HG03139 (cell line): Measurements from ENCODE around the gene ZMIZ1.

Experiments
- ATAC-seq: cut with Tn5 transposase; IDR thresholded peaks from one replicate; pipeline ENCODE4 v1.9.1; 2021; ENCODE audit not compliant: unreplicated experiment

Gene ZMIZ1

DNA sequence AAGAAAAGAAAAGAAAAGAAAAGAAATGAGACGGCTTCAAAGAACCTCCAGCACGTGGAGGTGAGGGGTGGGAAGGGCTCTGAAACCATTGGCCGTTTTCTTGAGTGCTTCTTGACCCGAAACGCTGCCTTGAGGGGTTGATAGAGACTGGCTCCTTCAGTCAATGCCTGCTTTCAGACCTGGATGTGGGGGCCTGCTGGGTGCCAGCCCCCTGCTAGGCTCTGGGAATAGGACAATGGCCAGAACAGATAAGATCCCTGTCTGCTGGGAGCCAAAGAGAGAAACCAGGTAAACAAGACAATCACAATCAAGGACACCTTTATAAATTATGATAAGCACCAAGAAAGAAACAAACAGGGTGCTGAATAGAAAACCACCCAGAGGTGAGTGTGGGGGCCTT is 27.7 kb downstream of the ZMIZ1 start:
- no peak for ATAC-seq

DNA sequence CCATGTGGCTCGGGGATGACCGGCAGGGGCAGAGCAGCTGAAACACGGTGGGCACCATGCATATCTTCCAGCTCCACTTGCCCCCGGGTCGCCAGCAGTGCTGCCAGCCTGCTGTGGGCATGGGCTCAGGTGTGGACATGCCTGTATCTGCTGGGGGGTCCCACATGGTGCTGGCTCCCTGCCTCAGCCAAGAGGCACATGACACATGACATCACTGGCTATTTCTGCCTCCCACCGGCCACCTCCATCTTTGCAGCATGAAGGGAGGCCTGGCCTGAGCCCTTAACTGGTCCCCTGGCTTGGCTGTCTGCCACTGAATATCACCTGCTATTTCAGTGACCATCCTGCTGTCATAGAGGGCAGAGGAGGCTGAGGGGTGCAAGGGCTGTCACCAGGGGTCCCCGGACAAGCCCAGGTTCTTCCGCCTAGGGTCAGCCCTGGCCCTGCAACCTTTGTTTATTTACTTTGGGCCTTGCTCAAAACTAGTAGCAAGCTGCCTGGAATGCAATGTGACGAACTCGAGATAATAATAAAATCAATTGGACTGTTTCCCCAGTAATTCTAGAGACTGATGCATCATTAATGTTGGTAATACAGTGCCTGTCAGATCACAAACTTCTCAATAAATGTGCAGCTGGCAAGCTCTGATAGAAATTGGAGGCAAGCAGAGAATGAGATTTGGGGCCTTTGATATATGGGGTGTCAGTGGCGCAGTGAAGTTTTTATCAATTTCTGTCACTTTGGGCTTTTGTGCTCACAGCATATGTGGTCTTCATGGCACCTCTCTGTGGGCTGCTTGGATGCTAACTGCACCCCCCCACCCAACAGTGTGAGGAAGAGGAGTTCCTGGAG is 28.5 kb downstream of the ZMIZ1 start:
- ATAC-seq: no peak

DNA sequence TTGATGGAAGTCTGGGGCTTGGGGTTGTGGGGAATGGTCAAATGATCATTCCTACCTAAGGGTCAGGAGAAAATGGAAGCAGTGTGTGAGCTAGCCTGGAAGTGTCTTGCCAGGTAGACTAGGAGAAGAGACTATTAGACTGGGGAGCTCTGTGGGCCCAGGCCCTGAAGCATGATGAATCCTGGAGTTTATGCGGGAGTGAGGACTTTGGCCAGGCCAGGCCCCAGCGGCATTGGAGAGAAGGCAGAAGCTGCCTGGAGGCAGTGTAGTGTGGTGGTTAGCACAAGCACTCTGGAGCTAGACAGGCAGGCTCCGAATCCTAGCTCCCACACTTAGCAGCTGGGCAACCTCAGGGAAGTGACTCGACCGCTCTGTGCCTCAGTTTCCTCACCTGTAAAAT is 29.3 kb downstream of the ZMIZ1 start:
- ATAC-seq: no peak

DNA sequence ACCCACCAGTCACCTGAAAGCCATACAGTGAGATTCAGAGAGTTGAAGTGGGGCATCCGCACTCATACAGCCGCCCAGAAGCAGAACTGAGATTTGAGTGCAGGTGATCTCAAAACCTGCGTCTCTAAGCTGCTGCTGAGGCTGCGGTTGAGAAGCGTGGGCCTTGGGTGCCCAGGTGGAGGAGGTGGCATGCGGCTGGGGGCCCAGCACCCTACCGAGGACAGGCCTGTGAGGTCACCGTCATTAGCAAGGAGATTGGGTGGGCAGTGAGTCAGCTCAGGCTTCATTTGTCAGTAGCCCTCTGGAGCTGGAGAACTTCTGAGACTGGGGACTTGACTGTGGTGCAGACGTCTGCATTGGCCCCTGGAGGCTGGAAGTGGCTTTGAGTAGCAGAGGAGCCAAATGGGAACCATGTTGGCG is 29.8 kb downstream of the ZMIZ1 start:
- peak; percentile 67 for ATAC-seq

DNA sequence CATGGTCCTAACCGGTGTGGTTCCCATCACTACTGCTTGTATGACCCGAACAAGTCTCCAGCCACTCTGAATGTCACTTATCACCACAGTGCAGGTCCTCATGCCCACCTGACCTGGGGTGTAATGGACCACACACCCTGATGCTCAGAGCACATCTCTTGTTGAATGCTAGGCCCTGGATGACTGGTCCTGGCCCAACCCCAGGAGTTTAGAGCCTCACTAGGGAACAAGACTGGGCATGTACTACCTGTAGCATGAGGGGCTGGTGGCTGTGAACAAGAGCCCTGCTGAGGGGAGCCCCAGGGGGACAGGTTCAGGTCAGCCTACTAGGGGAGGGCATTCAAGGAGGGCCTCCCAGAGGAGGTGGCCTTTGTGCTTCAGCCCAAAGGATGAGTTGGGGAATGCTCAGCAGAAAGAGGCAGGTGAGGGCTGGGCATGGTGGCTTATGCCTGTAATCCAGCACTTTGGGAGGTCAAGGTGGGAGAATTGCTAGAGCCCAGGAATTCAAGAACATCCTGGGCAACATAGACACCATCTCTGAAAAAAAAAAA is 31.2 kb downstream of the ZMIZ1 start:
- ATAC-seq: no peak

DNA sequence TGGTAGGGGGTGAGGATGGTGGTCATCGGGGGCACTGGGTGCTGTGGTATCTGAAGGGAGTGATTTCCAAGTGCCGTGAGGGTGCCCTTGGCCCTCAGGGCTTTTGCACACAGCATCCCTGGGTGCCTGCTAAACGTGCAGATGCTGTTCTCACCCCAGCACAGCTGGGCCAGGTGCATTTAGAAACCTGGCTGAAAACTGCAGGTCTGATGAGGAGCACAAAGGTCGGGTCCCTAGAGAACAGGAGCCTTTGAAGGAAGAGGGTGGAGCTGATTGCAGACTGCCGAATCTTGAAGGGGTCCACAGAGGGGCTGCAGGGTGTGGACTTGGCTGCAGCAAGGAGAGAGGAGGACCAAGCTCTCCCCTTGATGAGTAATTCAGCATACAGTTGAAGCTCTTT is 32.0 kb downstream of the ZMIZ1 start:
- ATAC-seq: no peak

DNA sequence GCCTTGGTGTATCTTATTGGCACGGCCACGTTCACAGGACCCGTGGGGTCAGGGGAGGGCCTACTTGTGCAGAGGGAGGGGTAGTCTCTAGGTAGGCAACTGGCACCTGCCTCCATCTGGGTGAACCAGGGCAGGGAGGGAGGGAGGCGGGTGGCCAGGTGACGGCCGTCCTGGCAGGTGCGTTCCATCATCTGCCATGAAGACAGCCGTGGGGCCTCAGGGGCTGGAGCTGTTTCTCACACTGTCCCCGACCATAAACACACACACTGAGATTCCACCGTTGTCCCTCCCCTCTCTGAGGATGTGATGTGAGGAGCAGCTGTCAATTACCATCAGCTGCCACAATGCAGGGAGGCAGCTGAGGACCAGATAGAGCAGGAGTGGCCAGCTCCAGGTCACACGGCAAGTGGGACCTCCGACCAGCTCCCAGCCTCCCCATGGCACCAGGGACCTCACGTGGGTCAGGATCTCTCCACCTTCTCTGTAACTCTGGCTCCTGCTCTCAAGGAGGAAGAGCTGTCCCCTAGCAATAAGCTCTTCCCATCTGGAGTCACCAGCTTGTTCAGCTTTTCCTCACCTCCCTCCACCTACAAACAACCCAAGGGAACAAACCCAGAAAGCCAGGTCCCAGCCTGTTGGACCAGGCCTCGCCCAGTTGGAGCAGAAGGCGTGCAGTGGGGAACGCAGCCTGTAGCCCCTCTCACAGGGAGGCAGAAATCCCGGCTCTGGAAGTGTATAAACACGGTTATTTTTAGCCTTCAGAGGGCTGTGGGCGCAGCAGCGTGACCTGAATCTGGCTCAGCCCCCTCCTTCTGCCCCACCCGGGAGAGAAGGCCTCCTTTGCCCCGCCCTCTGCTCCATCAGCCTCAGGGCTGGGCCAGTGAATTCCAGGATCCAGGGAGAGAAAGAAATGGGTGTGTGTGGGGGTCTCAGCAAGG is 33.1 kb downstream of the ZMIZ1 start:
- ATAC-seq: no peak

DNA sequence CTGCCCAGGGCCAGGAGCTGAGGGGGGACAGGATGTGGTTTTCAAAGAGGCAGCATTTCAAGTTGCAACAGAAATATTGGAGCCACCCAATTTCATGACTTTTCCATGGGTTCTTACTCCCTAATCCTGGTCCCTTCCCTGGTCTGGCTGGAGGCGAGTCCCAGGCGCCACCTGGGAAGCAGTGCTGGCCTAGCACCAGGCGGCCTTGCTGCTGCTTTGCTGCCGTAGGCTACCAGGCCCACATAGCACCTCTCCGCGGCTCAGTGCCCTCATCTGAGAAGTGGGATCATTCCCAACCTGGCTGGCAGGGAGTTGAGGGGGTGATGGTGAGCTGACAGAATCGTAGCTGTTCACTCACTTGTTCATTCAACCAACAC is 33.7 kb downstream of the ZMIZ1 start:
- ATAC-seq: no peak

DNA sequence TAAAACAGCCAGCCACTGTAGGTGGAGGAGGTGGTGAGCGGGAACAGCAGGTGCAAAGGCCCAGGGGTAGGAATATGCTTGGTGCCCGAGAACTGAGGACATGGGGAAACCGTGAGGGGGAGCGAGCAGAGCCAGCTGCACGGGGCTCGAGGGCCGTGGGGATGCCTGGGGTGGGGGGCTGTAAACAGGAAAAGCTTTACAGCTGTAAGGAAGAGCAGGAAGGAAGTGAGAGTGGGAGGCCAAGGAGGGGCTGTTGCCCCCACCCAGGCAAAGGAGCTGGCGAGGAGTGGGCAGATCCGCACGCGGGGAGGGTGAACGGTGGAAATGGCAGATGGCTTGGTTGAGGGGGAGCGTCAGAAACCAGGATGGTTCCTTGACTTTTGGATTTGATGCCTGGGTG is 34.4 kb downstream of the ZMIZ1 start:
- ATAC-seq: no peak

DNA sequence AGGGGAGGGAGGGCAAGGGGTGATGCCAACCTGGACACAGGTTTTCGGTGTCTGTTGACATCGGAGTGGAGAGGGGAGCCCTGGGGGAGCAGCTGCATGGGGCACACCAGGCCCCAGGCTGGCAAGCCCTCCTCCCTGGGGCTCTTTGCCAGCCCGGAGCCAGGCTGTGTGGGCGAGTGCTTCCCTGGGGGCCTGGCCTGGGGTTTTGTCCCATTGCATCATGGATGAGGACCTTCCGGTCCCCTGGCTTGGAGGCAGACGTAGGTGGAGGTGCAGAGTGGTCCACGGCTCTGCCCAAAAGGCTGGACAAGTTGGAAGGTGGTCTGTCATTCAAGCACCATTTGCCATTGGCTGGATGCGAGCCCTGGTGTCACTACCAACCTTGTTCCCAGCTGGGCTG is 34.8 kb downstream of the ZMIZ1 start:
- no peak for ATAC-seq

DNA sequence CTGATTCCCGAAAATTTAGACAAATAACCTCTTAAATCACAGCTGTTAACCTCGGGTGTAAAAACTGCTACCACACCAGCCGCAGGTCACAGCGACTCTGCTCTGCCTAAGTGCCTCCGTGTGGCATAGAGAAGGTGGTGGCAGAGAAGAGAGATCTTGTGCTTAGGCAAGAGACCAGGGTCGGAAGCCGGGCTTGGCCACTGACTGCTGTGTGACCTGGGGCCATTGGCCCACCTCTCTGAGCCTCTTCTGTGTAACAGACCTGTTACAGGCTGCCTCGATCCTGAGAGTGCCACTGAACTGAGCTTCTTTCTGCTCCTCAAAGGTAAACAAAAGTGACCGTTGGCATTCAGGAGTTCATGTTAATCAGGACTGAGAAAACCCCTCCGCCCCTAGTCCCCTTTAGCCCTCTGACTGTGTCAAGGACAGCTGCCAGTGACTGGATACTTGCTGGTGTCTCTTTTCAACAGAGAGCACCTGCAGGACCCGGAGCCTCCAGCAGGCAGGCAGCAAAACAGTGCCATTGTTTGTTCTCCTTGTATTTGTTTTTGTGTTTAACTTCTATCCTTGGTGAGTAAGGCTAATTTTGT is 36.5 kb downstream of the ZMIZ1 start:
- no peak for ATAC-seq

DNA sequence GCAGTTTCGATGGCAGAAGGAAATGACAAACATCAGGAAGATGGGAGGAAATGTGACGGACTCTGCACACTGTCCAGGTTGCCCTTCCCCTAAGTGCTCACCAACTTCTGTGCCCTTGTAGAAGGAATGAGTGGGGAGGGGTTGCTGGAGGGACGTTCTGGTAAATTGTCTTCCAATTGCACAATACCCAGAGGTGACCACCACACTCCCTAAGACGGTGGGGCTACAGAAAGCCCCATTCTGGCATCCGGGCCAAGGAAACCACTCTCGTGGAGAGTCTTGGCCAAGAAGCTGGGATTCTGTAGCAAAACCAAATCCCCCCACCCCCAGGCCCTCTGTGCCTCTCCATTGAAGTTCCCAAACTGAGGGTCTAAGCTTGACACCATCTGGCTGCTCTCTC is 37.1 kb downstream of the ZMIZ1 start:
- ATAC-seq: no peak

DNA sequence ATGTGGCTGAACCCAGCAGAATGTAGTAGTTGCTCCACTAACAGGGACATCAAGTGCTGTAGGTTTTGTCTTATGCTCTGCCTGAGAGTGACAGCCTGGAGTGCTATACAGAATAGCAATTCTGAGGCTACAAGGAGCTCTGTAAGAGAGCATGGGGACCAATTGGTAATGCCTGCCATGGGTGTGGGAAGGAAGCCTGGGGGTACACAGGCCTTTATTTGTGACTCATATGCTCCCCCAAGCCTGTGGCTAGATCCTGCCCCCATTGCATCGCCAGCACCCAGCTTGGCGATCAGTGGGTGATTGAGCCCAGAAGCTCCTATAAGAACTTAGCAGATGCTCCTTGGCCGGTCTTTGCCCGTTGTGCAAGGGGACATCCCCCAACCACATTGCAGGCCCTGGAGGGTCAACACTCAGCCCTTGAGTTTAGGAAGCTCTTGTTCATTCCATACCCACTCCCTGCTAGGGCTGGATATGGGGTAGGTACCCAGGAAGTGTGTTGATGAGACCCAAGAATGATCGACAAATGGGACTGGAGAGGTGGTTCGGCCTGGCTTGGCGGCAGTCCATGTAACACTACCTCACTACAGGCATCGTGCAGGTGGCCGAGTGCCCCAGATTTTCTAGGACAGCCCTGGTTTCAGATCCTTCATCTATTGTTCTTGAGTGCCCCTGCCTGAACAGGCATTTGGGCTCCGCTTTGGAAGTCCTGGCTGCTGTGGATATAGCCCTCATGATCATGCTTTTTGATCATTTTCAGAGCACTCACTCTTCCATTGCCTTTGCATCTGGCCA is 37.7 kb downstream of the ZMIZ1 start:
- ATAC-seq: no peak

DNA sequence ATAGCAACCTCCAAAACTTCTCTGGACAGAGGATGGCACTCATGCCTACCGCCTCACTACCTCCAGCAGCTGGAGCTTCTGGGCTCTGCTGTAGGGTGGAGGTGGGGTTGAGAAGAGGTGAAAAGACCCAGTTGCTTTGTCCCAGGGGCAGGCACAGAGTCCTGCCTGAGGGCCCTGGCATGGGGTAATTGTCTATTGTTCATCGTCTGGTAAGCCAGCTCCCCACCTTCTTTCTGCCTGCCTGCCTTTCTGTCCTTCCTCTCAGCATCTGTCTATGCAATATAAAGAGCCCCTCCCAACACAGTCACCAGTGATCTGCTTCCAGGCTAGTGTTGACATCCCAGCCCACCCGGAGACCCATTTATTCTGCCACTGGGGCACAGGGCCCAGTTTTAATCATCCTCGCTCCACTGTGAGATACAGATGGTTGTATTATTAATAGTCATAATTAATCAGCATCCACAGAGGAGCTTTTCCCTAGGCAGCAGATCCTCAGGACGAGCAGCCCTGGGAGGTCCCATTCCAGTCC is 39.0 kb downstream of the ZMIZ1 start:
- no peak for ATAC-seq

DNA sequence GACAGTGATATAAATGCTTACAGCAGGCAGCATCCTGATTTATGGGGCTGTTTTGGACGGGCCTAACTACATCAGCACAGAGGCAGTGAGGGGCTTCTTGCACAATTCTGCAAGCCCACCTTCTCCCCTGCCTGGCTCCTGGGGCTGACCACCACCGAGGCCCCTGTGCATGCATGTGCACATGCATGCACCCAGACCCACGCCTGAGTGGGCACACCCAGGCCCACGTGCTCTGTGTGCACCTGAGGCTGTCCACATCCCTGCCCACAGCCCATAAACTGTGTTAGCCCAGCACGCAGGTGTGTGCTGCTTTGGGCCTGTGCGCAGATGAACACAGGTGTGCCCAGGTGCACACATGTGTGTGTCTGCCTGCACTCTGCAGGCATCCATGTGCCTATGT is 40.0 kb downstream of the ZMIZ1 start:
- no peak for ATAC-seq

DNA sequence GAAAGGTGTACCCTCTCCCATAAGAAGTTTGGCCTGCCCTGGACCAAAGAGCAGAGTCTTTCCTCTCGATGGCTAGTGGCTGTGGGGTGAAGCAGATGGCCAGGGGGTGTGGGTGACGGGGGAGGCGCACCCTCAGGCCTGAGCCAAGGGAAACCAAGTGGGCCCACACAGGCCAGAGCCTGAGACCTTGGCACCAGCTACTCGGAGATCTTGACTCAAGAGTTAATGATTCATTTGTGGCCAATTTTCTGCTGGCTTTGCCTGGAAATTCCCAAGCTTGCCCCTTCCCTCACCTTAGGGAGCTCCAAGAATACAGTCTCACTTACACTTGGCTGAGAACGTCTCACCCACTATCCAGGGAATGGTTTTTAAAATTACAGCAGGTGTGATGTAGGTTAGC is 42.7 kb downstream of the ZMIZ1 start:
- no peak for ATAC-seq

DNA sequence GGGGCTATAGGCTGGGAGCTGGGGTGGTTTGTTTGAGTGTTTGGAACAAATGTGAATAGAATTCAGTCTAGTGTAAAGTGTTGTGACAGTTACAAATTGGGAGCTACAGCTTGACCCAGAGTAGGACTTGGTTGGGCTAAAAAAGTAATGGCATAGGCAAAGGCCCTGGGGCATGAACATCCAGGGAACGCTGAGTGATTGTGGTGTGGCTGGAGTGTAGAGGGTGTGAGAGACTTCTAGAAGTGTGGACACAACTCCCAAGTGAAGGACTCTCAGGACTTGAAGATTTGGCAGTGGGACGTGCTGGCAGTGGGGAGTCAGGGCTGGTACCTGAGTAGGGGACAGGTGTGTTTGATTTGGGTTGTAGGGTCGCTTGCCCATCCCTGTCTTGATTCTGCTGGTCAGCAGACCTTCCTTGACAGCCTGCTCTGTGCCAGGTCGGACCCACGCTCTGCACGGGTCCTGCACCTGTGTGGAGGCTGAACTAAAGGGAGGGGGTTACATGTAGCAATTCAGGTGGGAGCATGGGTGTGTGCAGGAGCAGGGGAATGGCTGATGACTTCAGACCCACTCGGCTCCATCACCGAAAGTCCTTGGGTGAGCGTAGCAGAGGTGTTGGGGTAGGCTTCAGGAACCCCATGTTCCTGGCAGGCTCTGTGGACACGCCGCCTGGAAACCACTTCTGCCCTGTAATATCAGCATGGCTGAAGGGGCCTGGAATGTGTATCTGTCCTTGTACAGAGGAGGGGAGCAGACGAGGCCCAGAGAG is 43.3 kb downstream of the ZMIZ1 start:
- no peak for ATAC-seq

DNA sequence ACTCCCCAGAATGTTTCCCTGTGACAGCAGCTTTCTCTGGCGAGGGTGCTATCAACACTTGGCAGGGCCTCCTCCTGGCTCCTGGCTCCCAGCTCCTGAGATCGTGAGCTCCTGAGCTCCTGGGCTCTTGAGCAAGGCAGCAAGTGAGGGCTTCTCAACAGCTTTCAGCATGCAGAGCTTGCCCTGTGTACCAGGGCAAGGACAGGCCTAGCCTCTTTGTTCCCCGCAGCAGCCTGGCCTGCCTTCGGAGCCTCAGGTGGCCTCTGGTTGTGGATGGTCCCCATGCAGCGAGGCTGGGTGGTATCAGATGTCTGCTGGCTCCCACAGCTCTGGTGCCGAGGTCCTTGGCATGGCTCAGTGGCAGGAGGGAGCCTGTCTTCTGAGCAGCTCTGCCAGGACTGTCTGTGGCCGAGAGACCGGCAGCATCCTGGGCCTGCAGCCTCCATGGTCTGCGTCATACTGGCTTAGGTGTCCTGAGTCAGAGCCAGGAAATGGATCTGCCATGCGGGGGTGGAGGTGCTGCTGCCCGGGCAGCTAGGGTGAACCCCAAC is 44.2 kb downstream of the ZMIZ1 start:
- ATAC-seq: no peak

DNA sequence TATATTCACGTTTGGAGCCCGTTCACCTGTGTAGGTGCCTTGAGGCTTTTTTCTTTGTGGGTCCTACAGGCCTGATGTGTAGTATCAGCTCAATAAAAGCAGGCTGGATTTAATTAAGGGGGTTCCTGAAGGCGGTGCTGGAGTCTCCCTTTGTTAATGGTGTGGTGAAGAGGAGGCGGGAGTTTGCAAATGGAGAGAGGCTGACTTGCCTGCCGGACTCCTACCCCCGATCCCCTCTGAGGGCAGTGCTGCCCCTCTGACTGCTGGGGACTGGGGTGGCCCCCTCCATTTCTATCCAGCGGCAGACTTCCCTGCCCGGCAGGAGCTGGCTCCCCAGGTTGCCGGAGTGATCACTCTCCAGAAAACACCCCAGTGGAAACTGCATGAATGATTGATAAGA is 45.1 kb downstream of the ZMIZ1 start:
- ATAC-seq: no peak
